ENCODE data around the gene MAT1A.

The MAT1A gene

DNA sequence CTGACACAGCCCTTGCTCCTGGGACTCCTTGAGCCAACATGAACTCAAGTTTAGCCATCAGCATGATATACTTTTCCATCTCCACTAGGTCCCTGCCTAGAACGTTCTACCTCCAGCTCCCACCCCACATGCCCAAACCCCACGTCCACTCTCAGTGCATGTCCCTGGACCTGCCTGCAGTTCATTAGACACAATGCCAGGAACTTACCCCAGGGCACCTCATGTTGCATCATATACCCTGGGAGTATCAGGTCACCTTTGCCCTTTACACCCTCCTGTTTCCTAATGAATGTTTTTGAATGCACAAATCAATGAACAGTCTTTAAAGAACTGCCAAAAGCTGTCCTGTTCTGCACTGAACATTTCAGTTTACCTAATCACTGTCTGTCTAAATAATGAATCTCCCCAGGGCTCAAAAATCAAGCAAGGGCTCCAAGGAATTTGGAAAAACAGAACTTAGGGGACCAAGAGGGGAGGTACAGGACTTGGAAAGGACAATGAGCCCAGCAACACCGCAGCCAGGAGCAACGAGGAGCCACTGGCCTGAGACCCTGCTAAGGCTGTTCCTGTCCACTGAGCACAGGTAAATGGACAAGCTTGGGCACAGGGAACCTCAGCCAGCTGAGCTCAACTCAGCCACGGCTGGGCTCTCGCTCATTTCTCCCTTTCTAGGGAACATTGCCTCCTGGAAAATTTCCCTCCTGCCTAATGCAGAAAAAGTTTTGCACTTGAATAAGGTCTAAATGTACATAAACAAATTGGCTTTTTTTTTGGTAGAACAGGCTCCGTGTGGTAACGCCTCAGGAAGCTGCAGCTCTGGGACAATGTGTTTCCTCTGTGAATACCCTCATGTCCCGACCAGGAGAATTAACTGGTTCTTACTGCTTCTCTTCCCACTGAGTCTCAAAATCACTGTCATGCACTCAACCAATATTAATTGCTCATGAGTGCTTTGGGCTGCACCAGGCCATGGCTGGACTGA is 7.4 kb downstream of the MAT1A start:
- no peak for DNase-seq

- DNase-seq, result no peak
Observed at GRCh38 chr10:80281292-80281691, 8.2 kb downstream of the MAT1A start.

DNA sequence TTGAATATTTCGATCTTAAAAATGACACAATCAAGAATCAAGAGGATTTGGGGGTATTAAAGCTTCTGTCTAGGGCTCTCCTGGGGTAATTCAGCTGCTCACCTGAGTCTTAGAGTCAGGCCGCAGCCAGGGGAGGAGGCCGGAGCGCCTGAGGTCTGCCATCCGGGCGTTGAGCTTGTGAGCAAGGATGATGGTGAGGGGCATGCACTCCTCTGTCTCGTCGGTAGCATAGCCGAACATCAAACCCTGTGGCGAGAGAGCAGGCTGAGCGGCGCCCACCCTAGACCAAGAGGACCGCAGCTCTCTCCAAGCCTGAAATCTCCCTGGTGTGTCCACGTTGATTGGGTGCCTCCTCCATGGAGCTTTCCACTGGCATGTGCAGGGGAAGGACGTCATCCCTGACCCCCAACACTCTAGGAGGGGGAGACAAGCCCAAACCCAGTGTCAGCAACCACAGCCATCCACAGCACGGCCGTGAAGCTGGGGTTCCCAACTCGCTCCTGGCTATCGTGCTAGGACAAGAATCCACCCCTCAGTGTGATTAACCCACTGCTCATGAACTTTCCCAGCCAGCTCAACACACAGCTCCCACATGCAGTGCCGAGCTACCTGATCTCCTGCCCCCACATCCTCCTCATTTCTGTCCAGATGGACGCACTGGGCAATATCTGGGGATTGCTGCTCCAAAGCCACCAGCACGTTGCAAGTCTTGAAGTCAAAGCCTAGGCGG is 9.2 kb downstream of the MAT1A start:
- no peak for DNase-seq

DNA sequence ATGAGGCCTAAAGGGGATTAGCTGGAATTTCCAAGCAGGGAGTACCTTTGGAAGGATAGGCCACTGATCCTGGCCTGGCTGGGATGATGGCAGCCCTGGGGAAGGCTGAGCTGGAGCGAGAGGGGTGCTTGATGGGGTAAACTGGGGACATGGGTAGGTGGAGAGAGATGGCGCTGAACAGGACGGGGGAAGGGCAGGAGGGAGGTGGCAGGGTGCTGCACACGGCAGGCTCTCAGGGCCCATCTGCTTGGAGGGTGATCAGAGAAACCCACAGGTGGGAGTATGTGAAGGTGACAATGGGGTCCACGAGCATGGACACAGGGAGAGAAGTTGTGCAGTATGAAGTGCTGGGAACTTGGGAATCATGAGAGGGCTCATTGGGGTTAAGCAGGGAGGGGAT is 10.3 kb downstream of the MAT1A start:
- DNase-seq, result no peak

- DNase-seq, result no peak
Observed at GRCh38 chr10:80278480-80278879, 11.0 kb downstream of the MAT1A start.

DNA sequence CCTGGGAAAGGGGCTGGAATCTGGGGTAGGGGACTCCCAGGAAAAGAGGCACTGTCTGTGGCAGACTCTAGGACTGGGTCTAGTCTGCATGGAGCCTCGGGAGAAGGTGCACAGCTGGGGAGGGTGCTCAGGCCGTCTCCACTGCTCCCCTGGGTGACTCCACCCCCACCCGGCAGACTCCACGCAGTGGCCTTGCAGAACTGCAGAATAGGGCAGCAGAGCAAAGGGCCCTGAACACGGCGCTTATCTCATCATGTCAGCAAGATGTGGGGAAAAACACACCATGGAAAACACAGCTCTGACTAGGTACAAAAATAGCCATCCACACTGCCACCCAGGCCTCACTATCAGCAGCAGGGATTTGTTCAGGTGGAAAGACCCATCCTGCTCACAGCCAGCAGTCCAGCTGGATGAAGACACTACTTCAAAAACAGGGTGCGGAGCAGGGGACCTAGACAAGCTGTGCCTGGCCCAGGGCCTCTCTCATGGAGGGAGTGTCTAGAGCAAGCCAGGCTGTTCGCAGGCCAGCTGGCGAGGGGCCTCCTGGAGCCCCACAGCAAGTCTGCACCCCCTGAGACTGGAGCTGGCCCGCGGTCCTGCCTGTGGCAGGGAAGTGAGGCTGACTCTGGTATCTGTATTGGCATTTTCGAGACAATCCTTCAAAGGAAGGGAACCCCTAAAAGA is 11.7 kb downstream of the MAT1A start:
- no peak for DNase-seq

GRCh38 chr10:80277016-80277415 is 12.4 kb downstream of the MAT1A start:
- DNase-seq, result no peak

GRCh38 chr10:80276335-80276734 is 13.1 kb downstream of the MAT1A start:
- no peak for DNase-seq

DNA sequence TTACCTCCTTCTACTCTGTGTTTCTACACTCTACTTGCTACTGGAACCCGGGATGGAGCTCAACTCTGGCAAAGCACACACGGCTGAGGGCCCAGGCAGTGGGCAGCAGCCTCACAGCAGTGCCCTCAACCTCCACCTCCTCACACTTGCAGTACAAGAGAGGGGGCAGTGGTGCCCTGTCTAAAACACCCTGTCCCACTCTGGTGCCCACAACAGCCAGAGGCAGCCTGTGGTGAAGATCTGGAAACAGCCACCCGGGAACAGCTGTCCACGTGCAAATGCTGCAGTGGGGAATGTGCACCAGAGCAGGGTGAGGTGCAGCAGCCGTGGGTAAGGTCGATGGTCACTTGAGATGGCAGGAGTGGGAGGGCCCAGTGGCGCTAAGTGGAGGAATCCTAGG is 13.7 kb downstream of the MAT1A start:
- no peak for DNase-seq

DNA sequence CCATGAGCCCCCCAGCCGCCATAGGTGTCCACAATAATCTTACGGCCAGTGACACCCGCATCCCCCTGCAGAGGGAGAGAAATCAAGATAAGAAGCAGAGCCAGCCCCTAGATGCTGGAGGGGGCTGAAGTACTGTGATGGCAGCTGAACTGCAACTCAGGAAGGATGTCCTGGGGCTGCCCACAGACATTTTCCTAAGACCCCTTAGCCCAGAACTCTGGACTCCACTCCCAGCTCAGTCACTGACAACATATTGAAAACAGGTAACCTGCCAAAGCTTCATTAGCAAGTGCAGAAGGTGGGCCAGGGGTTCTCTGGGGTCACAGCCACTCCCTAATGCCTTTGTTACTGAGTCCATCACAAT is 14.3 kb downstream of the MAT1A start:
- DNase-seq, result no peak

- no peak for DNase-seq
Observed at GRCh38 chr10:80274396-80275134, 14.9 kb downstream of the MAT1A start.

DNA sequence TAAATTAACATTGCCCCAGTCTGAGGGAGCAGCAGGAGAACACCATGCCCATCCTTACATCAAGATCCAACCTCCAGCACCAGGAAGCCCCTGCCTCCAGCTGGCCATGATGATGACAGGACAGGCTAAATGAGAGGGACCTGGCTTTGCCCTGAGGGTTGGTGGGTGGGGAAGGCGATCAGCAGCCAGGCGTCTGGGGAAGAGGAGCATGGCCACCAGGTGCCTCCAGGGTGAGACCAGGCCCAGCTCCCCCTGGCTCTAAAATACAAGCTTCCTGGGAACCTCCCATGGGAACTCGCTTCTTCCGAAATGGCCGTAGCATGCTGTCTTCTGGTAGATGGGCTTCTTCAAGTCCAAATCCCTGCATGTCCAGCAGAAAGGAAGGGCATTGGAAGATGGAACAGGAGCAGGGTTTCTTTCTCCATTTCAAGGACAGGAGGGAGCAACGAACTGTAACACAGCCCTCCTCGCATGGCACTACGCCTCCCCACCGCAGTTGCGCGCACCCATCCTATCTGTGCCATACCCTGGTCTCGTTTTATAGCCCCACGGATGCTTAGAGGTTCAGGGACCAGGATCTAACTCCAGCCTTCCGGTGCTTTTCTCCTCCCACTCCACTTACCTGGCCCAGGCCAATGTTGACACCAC is 15.8 kb downstream of the MAT1A start:
- no peak for DNase-seq

DNA sequence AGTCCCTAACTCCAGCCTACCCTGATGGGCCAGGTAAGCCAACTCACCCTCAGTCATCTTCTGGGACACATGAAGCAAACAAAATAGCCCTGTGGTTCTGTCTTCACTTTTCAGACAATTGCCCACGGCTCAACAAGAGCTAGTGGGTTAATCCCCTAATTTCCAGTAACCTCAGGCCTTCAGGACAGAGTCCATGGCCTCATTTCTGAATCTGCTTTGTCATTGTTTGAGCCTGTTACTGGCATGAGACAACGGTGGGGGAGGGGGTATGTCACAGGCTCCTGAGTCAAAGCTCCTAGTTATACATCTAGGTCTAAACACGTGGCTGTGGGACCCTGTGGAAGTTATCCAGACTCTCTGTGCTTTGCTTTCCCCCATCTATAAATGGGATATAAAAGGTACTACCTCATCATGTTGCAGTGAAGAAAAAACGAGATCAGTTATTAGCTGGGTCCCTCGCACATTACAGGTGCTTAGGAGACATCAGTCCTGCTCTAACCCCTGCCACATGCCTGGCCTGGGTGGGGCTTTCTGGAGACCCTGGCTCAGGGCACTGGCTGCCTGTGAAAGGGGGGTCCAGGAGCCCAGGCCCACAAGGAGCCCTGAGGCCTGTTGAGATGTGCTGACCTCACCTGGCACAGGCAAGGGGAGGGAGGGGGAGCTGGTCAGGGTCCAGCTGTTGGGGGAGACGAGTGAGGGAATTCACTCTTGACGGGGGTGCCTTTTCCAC is 16.5 kb downstream of the MAT1A start:
- DNase-seq, result no peak

GRCh38 chr10:80271416-80271815 is 18.0 kb downstream of the MAT1A start:
- DNase-seq, result no peak

DNA sequence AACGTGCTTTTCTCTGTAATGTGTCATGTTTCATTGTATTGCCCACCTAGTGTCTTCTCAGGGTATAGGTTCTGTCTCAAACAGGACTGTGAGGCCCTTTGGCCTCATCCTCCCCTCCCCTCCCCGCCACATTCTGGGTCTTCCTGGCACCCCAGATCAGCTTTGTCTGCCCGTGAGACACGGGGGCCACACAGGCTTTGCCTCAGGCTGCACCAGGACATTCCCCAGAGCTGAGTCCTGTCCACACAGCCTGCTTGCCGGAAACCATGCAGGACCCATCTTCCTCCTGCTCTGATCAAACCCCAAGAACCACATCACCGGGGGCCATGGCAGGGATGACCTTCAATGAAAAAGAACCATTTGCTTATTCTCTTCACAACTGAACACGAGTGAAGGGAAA is 18.6 kb downstream of the MAT1A start:
- no peak for DNase-seq

DNA sequence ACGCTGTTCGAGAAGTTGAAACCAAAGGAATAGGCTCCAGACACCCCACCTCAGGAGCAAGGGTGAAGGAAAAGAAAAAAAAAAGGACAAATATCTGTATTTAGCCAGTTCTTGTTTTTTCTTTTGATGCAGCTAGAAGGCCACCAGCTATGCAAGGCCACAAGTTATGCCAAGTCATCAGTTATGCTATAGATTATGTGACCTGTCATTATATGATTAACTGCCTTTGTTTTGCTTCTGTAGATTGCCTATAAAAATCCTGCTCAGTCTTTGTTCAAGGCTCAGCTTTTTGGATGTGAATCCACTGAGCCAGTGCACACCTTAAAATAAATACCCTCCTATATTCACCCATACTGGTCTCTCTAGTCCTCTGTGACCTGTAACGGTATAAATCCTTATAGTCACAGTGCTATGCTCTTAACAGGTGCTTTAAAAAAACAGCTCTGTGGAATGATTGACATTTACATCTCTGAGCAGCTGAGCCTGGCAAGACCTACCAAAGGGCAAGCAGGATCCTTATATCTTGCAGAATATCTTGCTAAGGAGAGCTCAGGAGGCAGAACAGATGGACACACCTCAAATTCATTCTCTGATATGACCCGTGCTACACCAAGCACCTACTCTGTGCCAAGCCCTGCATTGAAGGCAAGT is 20.4 kb downstream of the MAT1A start:
- DNase-seq, result no peak

GRCh38 chr10:80268266-80268665 is 21.2 kb downstream of the MAT1A start:
- DNase-seq, result no peak

DNA sequence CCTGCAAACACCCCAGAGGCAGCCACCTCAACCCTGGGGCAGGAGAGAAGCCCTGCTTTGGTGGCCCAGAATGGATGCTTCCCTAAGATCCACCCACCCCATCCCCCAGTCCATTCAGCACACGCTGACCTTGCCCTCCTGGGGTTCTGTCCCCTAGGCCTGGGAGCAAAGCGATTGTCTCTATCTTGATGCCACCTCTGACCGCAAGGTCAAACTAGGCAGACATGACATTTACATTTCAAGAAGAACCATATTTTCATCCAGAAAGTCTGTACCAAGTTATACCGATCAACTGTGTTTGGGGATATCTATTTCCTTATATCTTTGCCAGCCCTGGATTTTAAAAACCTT is 23.0 kb downstream of the MAT1A start:
- no peak for DNase-seq

DNA sequence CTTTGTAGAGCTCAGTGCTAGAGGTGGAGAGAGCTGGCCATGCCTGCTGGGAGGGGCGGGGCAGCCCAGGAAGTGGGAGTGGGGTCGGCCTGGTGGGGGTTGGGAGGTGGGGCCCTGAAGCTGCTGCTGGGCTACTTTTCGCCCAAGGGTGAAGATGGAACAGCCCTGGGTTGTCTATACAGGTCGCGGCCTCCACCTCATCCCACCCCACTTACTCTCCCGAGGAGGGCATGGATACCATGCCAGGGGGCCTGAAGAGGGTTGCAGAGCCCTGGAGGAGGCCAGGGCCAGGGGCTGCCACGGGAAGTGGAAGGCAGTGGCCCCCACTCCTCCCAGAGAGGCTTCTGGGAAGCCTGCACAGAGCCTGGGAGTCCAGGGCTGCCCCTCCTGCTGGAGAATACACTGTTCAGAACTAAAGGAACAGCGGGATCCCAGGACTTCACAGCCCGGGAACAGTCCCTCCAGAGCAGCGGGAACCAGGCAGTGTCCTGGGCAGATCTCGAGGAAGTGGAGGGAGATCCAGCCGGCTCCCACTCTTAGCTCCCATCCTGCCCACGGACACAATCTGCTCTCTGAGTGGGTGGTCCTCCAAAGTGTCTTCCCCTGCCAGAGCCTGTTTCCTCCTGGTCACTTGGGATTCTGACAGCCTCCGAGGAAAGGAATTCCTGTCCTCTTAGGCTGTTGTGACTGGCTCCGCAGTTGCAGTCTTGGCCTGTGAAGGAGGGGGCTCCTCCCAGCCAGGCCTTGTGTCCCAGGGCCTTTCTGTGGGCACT is 23.5 kb downstream of the MAT1A start:
- no peak for DNase-seq

All from CD4-positive, alpha-beta T cell treated with Interleukin-12 subunit alpha and Interleukin-12 subunit beta, for 1 hour (primary cell).